HG02763 (cell line): Measurements from ENCODE around the gene MICAL3.
"Not testable (repeated sequence)": the region's sequence is repeated elsewhere in the genome, so short reads cannot be mapped to it uniquely, and the experiment has no call there.

Source experiments
- ATAC-seq: cut with Tn5 transposase; IDR thresholded peaks from one replicate; pipeline ENCODE4 v1.9.1; 2021; ENCODE audit warnings: mild to moderate bottlenecking, moderate library complexity; ENCODE audit not compliant: unreplicated experiment

MICAL3 gene

DNA sequence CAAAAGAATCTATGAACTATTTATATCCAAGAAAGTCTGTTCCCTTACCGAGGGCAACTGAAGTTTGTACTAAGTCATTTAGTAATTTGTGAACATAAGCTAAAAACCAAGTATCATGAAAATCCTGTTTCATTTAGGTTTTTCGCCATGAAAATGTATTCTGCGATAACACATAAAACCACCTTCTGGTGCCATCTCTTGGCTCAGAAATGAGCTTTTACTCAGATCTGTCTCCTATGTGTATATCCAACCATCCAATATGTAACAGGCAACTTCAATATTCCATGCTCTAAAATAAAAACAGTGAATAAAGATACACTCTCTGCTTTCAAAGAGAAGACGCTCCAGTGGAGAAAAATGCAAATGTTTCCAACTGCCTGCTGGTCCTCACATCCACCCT, 132.0 kb downstream of the MICAL3 start:
- no peak for ATAC-seq

DNA sequence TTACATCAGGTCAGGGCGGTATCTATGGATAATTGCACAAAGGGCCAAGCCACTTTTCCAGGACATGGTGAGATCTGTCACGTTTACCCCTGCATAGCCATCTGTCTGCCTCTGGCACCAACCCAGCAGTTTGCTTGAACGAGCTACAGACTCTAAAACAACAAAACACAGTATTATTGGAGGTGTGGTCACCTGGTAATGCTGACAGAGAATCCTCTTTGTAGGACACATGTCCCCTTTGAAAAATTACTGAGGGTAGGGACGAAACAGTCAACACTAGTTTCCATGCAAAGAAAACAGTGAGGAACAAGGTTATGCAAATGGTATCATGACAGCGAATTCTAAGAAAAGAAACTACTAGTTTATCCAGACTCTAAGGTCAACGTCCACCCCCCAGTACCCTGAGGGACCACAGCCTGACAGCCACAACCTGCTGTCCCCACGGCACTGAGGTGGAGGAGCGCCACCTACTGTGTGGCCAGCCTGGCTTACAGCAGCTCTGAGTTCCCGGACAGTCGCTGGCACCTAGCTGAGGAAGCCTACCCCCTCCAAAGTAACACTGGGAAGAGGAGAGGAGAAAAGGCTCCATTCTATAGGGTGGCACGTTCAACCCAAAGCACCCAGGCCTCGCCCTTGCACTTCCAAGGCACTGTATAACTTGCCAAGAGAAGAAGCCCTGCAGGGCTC, 132.7 kb downstream of the MICAL3 start:
- ATAC-seq: no peak

DNA sequence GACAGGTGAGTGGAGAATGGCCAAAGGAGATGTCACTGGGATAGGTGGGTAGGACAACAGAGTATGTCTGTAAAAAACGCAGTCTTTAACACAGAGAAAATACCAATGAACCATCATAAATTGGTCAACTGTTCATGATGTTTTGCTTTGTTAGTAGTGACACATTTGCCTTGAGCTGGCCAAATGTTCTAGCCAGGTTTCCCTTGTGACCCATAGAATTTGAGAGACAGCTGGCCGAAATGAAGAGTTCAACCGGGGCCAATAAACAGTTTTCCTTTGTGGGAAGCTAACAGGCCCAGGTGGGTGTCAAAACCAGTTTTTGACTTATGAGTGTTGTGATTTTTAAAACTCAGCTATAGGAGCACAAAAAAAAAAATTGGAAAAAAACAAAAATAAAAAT, 133.5 kb downstream of the MICAL3 start:
- no peak for ATAC-seq

DNA sequence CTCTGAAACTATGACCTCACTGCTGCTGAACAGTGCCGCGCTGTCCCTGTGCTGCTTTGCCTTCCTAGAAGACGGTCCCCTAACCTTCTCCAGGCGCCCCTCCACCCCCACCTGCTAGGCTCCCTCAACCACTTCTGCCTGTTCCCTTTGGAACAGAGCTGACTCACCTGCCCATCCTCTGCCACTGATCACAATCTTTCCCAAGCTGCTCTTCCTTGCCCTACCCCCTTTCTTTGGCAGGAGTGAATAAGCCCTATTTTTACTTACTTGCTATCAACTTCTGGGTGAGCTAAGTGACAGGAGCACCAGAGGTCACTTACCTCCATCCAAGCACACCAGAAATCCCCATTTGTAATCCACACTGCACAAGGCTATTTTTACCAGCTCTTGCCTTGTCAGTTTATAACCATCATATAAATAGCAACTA, 134.1 kb downstream of the MICAL3 start:
- no peak for ATAC-seq

DNA sequence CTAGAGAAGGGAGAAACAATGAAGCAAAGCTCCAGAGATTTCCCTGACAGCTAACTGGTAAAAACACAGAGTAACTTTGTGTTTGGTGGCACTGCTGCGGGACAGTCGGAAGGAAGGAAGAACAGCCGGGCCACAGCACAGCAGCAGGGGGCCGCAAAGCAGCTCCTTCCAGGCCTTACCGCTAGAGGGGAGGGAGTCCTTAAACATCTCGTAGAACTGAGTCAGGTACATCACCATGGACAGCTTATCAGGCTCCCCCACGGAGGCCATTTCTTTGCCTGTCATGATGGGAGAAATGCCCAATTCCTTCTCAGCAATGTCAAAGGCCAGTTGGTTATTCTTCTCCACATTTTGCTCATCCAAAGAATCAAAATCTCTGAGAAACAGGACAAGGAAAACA, 135.5 kb downstream of the MICAL3 start:
- no peak for ATAC-seq

DNA sequence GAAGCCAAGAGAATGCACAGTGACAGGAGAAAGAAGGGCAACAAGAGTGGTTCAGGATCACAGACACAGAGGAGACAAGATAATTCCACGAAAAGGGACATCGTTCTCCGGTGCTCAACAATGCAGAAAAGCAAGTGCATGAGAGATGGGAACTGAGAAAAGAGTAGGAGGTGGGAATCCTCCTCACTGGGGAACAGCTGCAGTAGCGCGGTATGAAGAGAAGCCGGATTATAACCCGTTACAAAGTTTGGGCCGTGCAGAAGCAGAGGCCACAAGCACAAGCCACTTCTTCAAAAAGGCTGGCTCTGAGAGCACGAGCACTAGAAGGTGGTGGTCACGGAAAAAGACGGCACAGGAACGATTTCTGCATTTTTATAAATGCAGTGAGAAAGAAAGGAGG, 135.9 kb downstream of the MICAL3 start:
- no peak for ATAC-seq

DNA sequence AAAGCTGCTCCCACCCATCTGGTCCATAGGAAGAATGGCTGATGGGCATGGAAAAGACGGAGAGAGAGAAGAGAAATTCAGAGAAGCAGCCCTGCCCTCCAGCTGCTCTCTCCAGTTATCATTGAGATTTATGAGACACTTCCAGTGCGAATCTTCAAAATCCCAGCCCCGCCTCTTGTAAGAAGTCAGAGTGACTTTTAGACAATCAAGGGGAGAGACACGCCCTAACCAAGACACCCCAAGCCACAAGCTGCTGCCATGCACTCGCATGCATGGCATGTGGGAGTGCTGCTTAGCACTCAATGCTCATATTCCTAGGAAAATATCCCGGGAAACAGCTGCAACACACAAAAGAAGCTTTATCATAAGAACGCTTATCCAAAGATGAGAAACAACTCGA, 139.5 kb downstream of the MICAL3 start:
- ATAC-seq: no peak

DNA sequence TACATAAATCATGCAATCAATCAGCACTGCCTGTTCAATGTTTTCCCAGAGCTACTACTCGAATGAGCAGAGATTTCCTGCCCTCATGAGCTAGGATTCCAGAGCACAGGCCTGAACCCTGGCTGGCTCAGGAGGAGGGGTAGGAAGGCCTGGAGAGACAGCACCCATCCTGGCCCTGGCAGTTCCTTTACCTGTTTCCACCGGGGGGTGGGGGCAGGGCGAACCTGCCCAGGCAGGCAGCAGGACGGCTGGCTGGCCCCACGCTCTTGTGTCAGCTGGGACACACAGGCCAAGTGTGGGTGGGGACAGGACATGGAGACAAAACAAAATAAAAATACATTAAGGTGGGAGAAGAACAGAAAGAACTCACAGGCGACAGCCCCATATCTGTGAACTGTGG, 140.3 kb downstream of the MICAL3 start:
- no peak for ATAC-seq

DNA sequence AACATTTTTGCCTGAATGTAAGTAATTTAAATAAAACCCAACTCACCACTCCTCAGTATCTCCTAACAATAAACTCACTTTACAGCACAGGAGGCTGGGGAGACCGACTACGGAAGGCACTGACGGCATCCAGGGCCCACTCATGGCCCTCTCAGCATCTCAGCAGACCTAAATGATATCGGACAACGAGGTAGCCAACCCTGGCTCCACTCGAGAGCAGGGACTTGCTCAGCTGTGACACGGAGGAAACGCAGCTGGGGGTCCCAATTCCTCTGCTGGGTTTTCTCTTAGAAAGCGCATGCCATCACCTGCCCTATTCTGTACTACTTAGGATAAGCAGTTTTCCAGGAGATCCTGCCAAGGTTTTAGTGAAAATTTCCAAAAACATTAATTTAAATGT, 141.0 kb downstream of the MICAL3 start:
- no peak for ATAC-seq

DNA sequence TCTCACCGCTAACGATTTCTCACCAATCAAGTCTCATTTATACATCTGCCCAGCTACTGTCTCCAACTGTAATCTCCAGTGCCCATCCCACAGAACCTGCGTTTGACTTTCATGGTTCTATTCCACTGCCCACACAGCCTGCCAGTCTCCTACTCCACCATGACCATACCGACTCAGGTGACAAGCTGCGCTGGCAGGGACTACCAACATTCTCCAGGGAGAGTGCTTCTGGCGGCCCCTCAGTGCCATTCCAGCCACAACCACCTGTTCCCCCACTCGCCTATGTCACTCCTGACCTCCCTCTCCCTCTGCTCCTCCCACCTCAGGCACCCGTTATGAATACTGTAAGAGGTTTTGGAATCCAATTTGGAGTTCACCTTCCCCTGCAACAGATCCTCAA, 141.6 kb downstream of the MICAL3 start:
- ATAC-seq: no peak

DNA sequence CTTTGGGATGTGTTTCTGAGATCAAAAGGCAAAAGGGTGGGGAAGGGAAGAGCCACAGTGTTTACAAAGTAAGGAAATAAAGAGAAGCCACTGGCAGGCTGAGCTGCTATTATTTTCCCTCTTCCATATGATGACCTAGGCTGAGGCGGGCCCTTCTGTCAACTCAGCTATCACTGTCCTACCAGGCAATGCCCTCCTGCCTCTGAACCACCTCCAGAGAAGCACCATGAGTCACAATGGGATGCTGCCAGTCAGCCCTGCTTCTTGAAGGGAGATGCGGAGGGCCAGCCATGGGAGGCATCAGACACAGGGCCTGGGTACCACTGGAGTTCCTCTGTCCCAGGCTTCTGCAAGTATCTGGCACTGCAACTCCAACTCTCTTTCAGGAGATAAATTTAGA, 142.2 kb downstream of the MICAL3 start:
- ATAC-seq: no peak

DNA sequence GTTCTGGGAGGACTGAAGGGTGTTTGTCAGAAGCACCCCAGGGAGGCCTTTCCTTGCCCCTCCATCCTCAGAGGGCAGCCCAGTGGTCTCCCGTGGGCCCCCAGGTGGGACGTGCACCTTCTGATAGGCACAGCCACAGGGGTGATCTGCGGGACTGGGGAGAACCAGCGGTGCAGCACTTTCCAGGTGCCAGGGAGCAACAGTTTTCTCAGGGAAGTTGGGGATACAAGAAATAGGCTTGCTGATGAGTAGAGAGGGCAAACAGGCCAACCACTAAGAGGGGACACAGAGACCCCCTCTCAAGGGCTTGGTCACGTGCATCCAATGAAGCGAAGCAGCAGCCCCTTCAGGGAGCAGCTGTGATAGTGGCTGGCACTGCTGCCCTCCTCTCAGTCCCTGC, 143.0 kb downstream of the MICAL3 start:
- ATAC-seq: no peak

DNA sequence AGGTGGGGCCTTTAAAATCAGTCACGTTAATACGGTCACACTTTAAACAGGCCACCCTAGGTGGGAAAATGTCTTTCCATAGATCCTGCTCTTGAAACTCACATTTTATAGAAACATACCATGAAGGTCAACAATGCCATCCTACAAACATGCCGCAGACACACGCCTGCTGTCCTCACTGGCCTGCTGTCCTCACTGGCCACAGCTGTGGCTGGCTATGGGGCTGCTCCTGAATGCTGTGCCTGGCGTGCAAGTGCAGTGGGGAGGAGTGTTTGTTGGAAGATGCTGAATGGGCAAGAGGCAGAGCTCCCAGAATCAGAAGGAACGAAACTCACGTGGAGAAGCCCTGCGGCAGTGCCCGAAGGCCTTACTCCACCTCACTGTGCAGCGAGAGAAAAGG, 143.9 kb downstream of the MICAL3 start:
- ATAC-seq: no peak

DNA sequence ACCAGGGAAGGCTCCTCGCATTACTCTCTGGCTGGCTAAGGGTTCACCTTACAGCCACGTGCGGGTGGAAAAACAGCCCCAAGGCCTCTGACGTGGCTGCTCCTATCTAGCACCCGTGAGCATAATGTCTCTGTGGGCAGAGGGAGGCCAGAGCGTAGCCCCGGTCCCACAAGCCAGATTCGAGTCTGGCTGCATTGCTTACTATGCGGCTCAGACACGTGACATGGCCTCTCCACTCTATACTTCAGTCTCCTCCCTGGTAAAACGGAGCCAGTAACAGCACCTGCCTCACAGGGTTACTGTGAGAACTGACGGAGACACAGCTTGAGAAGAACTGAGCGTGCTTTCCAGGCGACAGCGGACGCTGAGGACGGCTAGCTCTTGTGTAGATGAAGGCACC, 144.3 kb downstream of the MICAL3 start:
- no peak for ATAC-seq

DNA sequence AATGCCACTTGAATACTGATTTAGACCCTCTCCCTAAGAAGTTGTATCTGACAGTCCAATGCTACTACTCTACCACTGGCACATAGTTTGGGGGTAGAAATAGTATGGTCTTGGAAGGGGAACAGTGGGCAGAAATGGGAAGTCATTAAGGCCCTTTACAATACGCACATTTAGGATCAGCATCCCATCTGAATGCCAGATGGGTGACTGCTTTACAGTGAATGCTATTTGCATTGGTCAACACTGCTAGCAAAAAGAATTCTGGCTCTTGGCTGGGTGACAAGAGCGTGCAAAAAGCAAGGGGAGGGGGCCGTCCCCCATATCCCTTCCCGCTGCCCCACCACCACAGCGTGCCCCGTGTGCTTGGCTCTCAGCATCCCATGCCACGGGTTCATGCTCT, 145.4 kb downstream of the MICAL3 start:
- ATAC-seq: no peak

DNA sequence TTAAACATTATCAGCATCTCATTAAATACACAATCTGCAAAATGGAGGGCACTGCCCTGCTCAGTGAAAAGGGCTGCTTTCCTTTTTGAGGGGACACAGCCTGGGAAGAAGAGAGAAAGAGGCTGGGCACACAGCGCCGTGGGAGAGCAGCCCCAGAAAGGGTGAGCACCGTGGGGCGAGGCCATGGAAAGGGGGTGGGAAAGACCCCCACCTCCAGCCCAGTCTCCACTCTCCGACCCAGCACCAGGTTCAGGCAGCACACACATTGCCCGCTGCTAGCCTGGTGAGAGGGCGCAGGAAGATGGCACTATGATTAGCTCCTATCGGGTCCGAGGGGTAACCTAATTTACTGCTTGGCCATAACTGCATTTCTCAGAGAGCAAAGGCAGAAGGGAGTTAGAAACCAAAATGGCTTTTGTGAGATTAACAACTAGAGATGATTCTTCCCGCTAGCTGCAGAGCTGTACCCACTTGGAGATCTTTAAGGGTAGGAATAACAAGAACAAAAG, 146.1 kb downstream of the MICAL3 start:
- no peak for ATAC-seq

DNA sequence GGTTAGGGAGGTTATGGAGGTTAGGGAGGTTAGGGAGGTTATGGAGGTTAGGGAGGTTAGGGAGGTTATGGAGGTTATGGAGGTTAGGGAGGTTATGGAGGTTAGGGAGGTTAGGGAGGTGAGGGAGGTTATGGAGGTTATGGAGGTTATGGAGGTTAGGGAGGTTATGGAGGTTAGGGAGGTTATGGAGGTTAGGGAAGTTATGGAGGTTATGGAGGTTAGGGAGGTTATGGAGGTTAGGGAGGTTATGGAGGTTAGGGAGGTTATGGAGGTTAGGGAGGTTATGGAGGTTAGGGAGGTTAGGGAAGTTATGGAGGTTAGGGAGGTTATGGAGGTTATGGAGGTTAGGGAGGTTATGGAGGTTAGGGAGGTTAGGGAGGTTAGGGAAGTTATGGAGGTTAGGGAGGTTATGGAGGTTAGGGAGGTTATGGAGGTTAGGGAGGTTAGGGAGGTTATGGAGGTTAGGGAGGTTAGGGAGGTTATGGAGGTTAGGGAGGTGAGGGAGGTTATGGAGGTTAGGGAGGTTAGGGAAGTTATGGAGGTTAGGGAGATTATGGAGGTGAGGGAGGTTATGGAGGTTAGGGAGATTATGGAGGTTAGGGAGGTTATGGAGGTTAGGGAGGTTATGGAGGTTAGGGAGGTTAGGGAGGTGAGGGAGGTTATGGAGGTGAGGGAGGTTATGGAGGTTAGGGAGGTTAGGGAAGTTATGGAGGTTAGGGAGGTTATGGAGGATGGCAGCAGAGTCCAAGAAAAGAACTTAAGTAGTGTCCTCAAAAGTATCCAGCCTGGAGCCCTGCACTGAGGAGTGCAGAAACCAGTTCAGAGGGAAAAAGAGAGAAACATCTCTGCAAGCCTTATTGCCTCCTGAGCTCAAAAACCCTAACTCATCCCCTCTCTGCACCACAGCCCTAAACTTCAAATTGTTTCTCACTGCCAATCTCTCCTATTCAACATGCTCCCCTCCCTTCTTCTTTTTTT, 147.2 kb downstream of the MICAL3 start:
- ATAC-seq: not testable (repeated sequence)

DNA sequence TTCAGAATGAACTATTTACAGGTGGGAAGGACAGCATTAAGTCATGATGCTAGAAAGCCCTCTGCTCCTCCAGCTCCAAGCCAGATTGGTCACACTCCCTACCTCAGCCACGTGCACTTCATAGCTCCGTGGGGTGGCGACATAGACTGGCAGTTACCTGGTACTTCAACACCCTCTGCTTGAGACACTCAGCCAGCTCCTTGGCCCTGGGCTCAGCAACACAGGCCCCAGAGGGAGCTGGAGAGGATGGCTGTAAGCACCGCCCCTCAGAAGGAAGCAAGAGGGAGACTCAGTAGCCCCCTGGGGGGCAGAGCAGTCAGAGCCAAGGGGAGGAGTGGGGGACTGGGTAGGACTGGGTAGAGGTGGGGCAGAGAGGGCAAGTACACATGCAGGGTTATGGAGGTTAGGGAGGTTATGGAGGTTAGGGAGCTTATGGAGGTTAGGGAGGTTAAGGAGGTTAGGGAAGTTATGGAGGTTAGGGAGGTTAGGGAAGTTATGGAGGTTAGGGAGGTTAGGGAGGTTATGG, 148.0 kb downstream of the MICAL3 start:
- ATAC-seq: no peak

DNA sequence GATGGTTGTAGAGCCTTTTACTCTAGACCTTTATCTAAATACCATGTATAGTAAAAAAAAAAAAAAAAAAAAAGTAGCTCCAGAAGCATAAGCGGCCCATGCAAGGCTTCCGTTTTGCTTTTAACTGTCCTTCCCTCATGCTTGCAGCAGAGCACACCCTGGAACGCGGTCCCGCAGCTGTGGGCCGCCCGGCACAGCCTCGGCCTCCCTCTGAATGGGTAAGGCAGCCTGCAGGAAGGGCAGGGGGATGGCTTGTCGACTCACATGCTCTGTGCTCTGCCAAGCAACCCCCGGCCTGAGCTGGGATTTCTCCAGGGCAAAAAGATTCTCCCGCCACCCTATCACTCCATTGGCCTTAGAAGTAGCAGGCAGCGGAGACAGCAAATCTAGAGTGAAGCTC, 148.7 kb downstream of the MICAL3 start:
- no peak for ATAC-seq

DNA sequence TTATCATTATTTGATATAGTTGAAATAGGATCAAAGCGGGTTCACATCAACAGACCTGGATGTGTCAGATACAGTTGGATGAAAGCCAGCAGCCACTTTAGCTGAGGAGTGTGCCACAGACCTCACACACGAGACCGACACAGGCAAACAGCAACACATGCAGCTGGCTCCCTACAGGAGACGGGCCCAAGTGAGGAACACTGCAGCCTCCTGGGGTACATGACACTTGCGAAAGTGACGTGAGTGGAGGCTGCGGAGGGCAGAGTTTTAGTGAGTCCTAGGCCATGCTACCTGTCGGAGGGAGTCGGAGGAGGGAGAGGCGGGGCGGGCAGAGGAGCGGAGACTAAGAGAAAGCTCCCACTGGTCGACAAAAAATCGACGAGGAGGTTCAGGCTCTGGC, 149.2 kb downstream of the MICAL3 start:
- ATAC-seq: no peak

DNA sequence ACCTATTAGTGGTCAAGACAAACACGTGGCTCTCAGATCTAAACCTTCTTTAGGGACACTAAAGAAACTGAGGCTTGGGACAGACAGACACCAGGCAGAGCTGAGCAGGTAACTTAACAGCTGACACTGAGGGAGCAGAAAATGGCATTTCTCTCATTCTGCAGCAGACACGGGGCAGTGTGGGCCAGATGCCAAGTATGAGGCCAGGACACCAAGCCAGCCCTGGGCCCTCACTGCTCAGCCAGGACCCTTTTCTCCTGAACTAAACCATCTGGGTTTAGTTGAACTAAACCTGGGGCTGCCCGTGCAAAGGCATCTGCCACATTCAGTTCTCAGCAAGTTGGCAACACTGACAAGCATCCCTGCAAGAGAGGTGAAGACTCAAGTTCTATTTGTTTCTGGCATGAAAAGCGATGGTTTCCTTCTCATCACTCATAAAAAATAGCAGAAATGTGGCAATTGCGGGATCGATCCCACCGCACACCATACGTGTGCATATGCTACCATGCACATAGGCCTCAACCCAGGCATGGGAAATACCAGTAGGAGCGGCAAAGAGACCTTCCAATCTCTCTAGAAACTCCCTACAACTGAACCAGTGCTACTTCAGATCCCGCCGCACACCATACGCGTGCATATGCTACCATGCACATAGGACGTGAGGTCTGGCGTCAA, 150.0 kb downstream of the MICAL3 start:
- ATAC-seq: no peak
